NCI-H774 (cell line): ENCODE measurements around the gene HOXD8.

ENCODE experiments used
- DNase-seq: peaks from one replicate; lab custom pipeline; 2025; lab: John Stamatoyannopoulos, UW

The HOXD8 gene

DNA sequence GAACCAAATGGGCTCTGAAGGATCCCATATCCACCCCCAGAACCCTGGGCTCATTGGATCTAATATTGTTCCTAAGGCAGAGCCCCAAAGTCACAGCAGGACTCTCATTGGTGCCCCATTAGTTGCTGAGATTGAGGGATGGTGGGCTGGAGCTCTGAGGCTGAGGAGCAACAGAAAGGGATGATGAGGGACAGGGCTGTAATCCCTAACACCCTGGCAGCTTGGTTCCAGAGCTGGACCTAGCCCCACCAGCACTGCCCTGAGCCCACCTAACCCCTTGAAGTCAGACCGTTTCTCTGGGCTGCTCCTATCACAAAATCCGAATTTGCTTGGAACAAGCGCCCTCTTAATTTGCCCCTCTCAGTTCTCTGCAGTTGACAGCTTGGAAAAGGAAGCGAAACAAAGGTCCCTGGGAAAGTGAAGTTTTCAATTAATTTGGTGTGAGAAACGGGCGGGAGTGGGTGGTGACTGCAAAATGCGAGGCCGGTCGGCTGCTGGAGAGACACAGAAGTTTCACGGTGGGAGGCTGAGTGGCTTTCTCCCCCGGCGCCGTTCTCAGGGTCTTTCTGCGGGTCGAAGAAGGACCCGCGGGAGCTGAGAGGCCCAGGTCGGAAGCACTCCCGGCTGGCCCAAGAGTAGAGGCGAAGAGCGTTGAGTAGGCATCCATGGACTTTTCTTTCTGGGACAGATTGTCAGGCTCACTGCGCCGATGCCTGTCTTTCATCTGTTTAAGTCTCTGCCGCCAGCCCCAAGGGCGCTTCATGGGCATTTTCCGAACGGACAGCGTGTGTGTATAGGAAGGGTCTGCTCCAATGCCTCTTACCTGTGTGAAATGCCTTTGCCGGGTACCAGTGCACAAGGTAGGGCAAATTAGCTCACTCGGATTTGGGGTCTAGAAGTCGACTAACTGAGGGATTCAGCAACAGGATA, 37.9 kb upstream of the HOXD8 start:
- no peak for DNase-seq

DNA sequence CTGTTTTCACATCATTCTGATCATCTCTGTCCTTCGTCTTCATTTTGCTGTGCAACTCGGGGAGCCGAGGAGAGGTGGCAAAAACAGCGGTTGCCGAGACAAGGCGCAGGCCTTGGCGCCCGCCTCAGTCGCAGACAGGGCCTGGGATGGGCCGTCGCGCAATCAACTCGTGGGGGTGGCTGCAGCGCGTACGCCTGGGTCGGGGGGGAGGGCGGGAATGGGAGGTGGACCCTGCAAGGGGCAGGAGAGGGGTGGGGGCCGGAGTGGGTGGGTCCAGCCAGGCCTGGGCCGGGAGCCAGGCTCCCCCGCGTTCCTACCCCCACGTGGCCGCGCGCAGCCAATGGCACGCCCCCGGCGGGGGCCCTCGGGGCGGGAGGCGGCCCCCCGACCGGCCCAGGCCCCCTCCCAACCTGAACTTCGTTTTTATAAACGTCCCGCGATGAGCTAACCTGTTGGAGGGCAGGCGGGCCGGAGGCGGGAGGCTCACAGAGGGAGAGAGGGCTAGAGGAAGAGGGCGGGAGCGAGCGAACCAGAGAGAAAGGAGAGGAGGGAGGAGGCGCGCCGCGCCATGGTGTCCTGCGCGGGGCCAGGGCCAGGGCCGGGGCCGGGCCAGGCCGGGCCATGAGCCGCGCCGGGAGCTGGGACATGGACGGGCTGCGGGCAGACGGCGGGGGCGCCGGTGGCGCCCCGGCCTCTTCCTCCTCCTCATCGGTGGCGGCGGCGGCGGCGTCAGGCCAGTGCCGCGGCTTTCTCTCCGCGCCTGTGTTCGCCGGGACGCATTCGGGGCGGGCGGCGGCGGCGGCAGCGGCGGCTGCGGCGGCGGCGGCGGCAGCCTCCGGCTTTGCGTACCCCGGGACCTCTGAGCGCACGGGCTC, 37.0 kb upstream of the HOXD8 start, which contains the start of gene HOXD13:
HOXD13 (plus strand) TSS at position 452 of the 875 bp plus-strand sequence; CDS start at position 622, 170 bp downstream.
- peak; percentile 30 for DNase-seq

DNA sequence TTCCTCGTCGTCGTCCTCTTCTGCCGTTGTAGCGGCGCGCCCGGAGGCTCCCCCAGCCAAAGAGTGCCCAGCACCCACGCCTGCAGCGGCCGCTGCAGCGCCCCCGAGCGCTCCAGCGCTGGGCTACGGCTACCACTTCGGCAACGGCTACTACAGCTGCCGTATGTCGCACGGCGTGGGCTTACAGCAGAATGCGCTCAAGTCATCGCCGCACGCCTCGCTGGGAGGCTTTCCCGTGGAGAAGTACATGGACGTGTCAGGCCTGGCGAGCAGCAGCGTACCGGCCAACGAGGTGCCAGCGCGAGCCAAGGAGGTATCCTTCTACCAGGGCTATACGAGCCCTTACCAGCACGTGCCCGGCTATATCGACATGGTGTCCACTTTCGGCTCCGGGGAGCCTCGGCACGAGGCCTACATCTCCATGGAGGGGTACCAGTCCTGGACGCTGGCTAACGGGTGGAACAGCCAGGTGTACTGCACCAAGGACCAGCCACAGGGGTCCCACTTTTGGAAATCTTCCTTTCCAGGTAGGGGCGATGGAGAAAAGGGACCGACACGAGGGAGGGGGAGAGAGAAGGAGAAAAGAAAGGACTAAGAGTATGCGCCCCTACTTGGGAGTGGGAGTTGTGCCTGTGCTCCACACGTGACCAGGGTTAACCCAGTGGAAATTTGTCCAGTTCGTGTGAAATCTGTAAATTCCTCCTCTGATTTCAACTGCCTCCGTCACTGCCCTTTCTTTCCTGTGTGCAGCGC, 36.2 kb upstream of the HOXD8 start:
- DNase-seq = peak; percentile 16

DNA sequence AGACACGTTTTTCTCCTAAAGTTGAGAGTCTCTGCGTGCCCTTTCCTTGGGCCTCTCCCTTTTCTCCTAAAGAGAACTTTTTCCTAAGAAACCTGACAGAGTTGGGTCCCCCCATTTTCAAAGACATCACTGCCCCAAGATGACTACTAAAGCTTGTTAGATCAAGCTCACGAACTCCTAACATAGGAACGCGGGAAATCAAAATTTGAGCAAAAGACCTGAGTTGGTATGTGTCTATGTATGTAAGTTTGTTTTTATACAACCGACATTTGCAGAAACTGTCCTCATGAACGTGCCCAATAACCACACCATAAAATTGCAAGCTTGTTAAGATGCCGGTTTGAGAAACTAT, 35.6 kb upstream of the HOXD8 start:
- DNase-seq = no peak

DNA sequence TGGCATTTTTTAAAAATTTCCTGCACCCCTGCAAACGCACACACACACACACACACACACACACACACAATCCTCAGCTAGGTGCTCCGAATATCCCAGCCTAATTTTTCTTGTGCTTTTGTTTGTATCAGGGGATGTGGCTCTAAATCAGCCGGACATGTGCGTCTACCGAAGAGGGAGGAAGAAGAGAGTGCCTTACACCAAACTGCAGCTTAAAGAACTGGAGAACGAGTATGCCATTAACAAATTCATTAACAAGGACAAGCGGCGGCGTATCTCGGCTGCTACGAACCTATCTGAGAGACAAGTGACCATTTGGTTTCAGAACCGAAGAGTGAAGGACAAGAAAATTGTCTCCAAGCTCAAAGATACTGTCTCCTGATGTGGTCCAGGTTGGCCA, 35.2 kb upstream of the HOXD8 start:
- DNase-seq = no peak

DNA sequence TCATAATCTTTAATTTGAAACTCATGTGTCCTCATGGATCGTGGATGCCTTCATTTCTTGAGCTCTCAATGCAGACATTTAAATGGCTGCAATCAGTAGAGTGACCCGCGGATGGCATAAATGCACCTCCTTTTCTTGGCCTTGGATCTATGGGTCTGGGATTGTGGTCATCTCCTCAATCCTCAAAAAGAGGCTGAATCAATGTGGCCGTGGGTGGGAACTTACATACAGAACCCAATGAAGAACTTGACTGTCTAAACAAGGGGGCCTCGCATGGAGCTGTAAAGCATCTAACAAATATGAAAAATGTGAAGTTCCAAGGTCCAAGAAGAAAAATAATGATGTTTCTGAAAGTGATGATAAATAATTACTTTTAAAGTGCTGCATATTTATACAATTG, 34.1 kb upstream of the HOXD8 start:
- DNase-seq = no peak

DNA sequence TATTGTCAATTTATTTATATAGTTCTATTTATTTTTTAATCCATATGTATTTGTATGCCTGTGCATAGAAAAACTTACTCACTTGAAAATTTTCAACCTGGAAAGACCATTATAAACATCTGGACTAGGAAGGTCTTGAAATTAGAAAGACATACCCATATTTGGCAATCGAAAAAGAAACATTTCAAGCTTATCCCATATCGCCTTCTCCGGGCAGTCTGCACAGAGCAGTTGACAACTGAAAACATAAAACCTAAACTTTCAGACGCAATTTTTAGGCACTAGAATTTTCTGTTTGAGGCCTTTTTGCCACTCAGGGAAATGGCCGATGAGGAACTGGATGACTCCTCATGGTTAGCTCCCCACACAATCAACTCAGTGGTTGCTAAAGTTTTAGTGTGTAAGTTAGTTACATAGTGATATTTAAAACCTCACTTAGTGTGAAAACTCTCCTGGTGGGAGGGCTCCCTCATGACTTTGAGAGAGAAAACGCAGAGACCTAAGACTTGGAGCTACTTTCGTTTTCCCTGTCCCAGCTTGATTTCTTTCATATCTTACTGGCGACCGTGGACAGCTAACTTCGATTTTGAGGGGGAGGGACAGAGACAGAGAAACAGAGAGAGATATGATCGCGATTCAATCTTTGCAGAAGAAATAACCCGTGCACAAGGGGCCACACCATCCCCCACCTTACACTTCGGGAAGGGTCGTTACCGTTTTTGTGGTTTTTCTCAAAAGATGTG, 33.1 kb upstream of the HOXD8 start:
- DNase-seq = no peak

DNA sequence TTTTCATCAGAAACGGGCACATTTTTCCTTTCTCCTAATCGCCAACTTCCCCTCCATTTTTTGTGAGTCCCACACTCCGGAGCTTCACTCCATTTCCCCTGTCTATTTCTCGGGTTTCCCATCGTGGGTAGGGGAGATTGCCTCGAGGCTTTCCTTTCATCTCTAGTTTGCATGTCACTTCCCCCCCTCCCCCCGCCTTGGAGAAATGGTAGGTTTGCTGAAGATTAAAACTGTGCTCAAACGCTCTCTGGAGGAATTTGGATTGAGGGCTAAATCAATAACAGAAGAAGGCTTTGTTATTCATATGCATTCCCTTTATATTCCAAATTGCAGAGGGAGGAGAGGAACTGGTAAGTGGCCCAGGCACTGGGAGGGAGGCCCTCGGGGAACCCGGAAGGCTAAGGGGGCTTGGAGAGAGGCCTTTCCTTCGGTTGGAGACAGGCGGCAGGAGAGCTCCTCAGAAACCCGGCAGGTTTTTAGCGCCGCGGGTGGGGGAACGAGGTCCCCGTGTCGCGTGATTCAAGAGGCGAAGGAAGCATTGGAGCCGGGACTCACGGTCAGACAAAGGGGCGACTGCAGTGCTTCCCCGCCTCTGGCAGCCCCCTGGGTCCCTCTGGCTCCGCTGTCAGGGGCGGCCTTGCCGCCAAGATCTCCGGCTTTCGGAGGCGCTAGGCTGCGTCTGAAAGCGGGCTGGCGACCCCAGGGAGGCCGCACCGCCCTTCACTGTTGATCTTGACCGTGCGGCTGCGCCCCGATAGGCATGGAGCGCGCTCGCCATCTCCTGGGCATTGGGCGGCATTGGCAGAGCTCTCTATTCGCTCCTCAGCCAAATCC, 32.3 kb upstream of the HOXD8 start:
- peak; percentile 81 for DNase-seq

DNA sequence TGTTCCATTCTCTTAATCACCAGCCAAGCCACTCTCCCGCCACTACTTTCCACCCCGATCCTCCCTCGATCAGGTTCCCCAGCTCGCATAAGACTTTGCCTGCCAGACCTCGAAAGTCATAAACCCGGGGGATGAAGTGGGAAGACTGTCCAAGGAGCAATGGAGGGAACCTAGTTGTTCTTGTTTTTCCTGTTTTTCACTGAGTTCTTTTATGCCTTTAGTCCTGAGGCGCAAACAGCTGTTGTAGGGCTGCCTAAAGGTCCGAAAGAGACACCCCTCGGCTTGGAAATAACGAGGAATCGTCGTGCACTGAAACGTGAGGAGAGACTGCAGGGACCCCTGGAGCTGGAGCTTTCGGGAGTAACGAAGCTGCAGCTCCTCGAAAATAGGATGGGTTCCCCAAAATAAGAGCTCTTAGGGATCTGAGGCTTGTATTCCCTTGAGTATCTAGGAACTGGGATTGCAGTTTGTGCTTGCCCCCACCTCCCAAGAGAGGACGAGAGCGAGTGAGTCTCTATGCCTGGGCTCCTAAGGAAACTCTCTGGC, 31.6 kb upstream of the HOXD8 start:
- DNase-seq = no peak

DNA sequence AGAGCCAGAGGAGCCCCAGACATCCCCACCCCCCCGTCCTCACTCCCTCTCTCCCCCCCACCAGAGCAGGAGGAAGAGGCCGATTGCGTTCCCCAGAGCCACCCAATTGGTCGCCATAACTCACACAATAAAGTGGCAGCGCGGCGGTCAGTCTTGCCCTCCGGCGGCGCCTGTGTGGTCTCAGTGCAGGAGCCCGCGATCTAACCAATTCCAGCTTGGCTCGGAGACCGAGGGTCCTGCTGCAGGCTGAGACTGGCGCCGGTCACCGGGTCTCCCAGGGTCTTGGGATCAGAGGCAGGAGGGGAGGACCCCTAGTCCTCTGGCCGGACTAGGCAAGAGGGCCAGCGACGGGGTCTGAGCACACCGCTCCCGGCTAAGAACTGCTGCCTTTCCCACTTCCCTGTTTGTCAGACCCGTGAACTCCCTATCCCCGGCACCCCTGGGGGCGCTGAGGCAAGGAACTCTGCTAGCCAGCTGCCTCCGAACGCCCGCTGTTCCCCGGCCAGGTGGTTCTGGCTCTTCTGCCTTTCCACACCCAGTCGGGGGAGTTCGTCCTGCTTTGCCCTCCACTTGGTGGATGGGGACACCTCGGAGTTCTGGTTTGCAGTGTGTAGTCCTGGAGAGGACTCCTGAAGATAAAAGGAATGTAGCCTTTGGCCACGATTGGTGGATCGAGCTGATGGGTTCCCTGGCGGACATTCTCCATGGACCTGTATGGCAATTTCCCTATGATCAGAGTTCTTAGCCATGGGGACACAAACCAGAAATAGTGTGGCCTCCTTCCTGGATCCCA, 30.9 kb upstream of the HOXD8 start:
- peak; percentile 42 for DNase-seq

DNA sequence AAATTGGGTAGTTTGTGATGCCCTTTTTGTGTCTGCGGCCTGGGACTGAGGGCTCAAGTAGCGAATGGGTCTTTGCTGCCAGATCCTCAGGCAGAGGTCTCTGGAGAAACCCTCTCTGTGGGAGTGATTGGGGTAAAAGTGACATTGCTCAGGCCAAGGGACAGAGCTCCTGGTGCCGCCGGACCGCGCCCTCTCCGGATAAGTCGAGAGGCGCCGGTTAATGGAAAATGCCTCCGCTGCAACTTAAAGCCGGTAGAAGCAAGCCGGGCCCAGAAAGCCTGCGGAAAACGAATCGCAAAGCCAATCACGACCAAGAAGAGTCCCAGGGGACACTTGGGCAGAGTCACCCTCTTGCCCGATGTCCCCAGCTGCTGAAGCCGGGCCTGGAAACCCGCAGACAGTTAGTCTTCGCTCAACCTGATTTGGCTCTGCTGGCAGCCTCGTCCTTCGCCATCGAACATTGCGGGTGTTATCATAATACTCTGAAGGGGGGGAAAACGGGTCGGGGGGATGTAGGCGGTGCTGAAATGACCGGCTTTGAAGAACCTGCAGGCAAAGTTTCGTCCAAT, 30.3 kb upstream of the HOXD8 start:
- DNase-seq = no peak

DNA sequence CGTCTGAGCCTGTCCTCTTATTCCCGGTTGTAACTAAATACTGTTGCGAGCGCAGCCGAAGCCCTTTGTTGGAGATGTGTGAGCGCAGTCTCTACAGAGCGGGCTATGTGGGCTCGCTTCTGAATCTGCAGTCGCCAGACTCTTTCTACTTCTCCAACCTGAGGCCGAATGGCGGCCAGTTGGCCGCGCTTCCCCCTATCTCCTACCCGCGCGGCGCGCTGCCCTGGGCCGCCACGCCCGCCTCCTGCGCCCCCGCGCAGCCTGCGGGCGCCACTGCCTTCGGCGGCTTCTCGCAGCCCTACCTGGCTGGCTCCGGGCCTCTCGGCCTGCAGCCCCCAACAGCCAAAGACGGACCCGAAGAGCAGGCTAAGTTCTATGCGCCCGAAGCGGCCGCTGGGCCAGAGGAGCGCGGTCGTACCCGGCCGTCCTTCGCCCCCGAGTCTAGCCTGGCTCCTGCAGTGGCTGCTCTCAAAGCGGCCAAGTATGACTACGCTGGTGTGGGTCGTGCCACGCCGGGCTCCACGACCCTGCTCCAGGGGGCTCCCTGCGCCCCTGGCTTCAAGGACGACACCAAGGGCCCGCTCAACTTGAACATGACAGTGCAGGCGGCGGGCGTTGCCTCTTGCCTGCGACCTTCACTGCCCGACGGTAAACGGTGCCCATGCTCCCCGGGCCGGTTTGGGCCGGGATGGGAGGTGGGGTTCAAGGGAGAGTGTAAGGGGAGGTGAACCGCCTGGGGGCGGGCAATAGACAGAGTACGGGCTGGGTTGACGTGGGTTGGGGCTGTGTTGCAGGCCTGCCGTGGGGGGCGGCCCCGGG, 29.6 kb upstream of the HOXD8 start, which contains the start of gene HOXD12:
HOXD12 (plus strand) TSS at position 68 of the 819 bp plus-strand sequence; CDS start at position 75, 7 bp downstream.
- DNase-seq = no peak

DNA sequence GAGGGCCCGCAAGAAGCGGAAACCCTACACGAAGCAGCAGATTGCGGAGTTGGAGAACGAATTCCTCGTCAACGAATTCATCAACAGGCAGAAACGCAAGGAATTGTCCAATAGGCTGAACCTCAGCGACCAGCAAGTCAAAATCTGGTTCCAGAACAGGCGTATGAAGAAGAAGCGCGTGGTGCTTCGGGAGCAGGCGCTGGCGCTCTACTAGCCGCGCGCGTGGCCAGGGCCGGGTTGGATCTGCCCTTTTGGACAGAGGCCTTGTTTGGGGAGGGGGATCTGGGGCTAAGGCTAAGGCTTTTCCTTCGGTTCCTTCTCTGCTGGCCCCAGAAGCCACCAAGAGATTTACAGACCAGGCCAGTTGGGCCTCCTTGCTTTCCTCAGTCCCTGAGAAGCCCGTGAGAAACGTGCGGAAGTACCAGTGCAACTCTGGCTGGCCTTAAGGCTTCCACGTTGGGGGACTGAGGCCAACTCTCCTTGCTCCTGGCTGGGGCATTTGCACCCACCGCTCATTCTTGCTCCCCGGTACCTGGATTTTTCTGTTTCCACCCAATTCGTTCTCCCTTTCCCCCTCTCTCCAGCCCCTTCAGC, 28.9 kb upstream of the HOXD8 start:
- no peak for DNase-seq

DNA sequence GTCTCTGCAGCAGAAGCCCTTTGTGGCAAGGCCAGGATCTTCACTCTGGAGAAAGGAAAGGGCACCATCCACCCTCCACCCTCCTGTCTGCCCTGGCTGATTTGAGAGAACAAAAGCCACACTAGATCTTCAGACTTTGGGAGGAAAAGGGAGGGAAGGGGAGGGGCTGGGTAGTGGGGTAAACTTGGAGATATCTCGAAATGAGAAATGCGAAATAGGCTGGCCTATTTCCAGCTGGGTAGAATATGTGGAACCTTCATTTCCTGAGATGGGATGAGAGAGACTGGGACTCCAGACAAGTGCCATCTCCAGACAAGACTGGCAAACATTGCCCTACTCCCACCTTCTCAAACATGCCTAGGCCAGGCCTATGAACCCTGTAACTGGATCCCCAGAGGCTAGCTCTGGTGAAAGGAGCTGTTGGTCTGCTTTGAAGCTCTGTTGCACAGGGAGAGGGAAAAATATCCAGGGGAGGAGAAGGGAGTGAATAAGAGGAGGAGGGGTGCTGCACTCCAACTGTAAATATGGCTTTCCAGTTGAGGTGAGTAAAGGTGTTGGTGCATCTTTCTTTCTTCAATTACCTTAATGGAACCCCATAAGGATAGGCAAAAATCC, 28.2 kb upstream of the HOXD8 start:
- DNase-seq = no peak

DNA sequence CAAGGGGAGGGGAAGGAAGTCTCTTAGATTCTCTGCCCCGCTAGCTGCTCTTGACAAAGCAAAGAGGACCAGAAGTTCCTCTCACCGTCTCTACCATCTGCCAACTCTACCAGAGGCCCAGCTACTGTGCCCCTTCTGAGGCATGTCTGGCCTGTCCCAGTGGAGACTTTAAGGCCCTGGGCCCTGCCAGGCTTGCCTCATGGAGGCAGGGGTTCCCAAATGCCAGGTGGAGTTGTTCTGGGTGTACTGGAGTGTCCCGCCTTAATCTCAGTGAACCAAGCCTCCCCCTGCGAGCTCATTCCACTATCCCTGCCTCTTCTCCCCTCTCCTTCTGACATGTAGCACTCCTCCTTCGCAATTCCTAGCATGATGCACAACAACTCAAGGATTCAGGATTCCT, 27.7 kb upstream of the HOXD8 start:
- DNase-seq = no peak

DNA sequence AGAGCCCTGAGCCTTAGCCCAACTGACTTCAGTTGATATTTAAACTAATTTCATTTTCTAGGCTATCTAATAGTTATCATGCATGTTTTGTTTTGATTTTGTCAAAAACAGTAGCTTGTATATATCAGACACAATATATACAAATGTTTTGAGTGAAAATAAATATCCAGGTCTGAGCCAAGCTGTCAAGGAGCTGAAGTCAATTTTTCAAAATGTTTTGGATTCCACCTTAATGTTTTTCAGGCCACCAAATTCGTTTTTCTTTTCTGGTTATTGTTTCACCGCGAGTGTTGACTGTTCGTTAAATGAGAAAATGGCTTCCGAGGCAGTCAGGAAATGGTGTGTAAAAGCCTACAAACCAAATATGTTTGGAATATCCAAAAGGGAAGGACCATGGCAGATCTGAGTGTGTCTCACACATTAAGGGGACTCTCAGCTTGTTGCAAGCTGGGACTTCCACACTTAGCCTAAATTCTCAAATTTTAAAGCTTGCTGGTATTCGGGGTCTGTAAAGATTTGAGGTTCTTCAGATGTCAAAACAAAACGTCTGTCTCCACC, 27.1 kb upstream of the HOXD8 start:
- DNase-seq = no peak

DNA sequence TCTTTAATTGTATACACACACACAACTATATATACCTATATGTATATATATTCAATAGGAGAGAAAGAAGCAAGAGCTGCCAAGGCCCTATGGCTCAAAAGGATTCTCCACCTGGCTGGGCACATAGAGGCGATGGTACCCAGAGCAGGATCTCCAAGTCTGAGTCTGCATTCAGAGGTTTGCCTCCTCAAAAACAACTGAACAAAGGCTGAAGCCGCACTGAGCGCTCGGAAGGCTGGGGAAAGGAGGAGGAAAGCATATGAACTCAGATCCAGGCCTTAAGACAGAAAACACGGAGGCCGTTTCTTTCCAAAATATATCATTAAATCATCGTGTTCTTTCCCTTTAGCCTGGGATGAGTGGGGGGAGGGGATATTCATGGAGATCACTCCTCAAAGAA, 26.3 kb upstream of the HOXD8 start:
- DNase-seq = no peak
